ENCODE measurements around the gene TXLNA.

Gene TXLNA

GRCh38 chr1:32247452-32247851 is 68.0 kb downstream of the TXLNA start:
- Histone ChIP-seq H3K4me2 (ENCODE audit: low read depth, low read length, poor library complexity, severe bottlenecking) (no peak overlapping the region), H3F3A (ENCODE audit: insufficient read depth) (peaks cover 49% of the 10 kb centered on the region), H3K4me3 (ENCODE audit: insufficient read depth, low read length, poor library complexity, severe bottlenecking) (no peak overlapping the region), H2AFZ (ENCODE audit: low read depth, low read length, severe bottlenecking) (no peak overlapping the region), H3K9ac (ENCODE audit: low read length) (no peak overlapping the region), H4K20me1 (ENCODE audit: low read depth, low read length) (no peaks in the 10 kb centered on the region), H3K79me2 (ENCODE audit: insufficient read depth, low read length) (peaks cover 13% of the 10 kb centered on the region), H3K9me2 (replicated peaks; ENCODE audit: insufficient read depth, low read length) (no peaks in the 10 kb centered on the region), H3K9me3 (ENCODE audit: insufficient read depth, low read length) (no peaks in the 10 kb centered on the region), H3K27me3 (ENCODE audit: low read length) (no peaks in the 10 kb centered on the region), H3K36me3 (ENCODE audit: low read length) (no peaks in the 10 kb centered on the region), H3K27ac (ENCODE audit: low read depth, low read length) (no peak overlapping the region)
- no peak for TF ChIP-seq CTCF (IDR thresholded peaks at IDR 0.05; ENCODE audit: insufficient read depth, low read length, poor library complexity, severe bottlenecking)
- TF ChIP-seq EZH2phosphoT487 (conservative IDR thresholded peaks at IDR 0.05; ENCODE audit: low read length): no peak
